SK-N-MC (cell line): Measurements from ENCODE around the gene PPP1R15B.

Experiments
- EZH2 ChIP-seq: fragments of 200-600 bp; sonication (generic); IDR thresholded peaks from one replicate; pipeline ENCODE4 v1.6.1; 2017; ENCODE audit warnings: antibody characterized with exemption
- POLR2AphosphoS5 ChIP-seq: IDR thresholded peaks from 2 replicates; pipeline ENCODE4 v1.6.1; 2012; ENCODE audit warnings: mild to moderate bottlenecking, low read depth, low read length, borderline replicate concordance

DNA sequence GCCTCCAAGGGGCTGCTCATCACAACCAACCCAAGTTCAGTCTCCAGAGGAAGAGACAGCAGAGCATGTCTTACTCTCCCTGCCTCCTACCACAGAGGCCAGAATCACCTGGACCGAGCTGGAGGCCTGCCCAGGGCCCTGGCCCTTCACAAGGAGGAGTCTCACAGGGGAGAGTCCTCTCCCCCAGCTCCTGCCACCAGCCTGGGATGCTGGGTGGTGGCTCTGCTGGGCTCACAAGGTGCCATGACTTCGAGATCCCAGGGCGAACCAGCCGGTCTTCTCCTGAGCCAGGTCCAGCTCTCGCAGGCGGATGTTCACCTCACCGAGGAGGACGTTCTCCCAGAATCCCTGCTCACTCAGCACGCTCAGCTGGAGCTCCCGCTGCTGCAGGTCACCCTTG, 13.0 kb upstream of the PPP1R15B start:
- TF ChIP-seq POLR2AphosphoS5 (no peak), EZH2 (no peak)
